Ishikawa (cell line): Measurements from ENCODE around the gene CLTA.

Source experiments
- CEBPB ChIP-seq: IDR thresholded peaks from 2 replicates; pipeline ENCODE4 v1.6.1; 2012
- CREB1 ChIP-seq: IDR thresholded peaks from 2 replicates; pipeline ENCODE4 v1.6.1; 2012; ENCODE audit warnings: low read depth
- EGR1 ChIP-seq: IDR thresholded peaks from 2 replicates; pipeline ENCODE4 v1.6.1; 2012
- EP300 ChIP-seq: IDR thresholded peaks from 2 replicates; pipeline ENCODE4 v1.6.1; 2012; ENCODE audit warnings: borderline replicate concordance
- MAX ChIP-seq: IDR thresholded peaks from 2 replicates; pipeline ENCODE4 v1.6.1; 2012
- NFIC ChIP-seq: IDR thresholded peaks from 2 replicates; pipeline ENCODE4 v1.6.1; 2012
- RAD21 ChIP-seq: IDR thresholded peaks from 2 replicates; pipeline ENCODE4 v1.6.1; 2012; ENCODE audit warnings: low read depth
- TAF1 ChIP-seq: IDR thresholded peaks from 2 replicates; pipeline ENCODE4 v1.6.1; 2012; ENCODE audit warnings: low read depth, mild to moderate bottlenecking
- TCF12 ChIP-seq: IDR thresholded peaks from 2 replicates; pipeline ENCODE4 v1.6.1; 2012; ENCODE audit warnings: low read depth
- TEAD4 ChIP-seq: IDR thresholded peaks from 2 replicates; pipeline ENCODE4 v1.6.1; 2012
- YY1 ChIP-seq: IDR thresholded peaks from 2 replicates; pipeline ENCODE4 v1.6.1; 2012; ENCODE audit warnings: low read depth

- TF ChIP-seq CREB1 (no peak), EGR1 (no peak), TCF12 (no peak), MAX (no peak), TAF1 (no peak), EP300 (no peak), NFIC (no peak), TEAD4 (no peak), CEBPB (no peak), YY1 (no peak), RAD21 (no peak)
Observed at GRCh38 chr9:36245906-36246305, 55.2 kb downstream of the CLTA start.
